ENCODE measurements around the gene ABCB9. TPM values are rescaled to one million over a fixed set of nuclear protein-coding genes. Genes with fewer than 3 reads are reported as not detected.

ABCB9 gene
- total RNA-seq, 1 experiment from 2014 or later: 20.9 TPM

GRCh38 chr12:122917507-122918121, 48.6 kb downstream of the ABCB9 start:
- Histone ChIP-seq H3K27me3 (ENCODE audit: low read length) (no peaks in the 10 kb centered on the region), H3K27ac (ENCODE audit: low read length) (peak overlapping the region; percentile 91), H3K9me3 (ENCODE audit: low read length) (no peaks in the 10 kb centered on the region), H3K4me3 (ENCODE audit: low read length) (no peak overlapping the region), H3K4me2 (ENCODE audit: low read length) (0 out of 2 replicates have a peak overlapping the region, but pooled peaks have one; percentile 1), H3F3A (ENCODE audit: low read length, unreplicated experiment) (peaks cover 8% of the 10 kb centered on the region), H3K9me2 (replicated peaks; ENCODE audit: low read length) (no peaks in the 10 kb centered on the region), H3K9ac (ENCODE audit: low read length) (peak overlapping the region; percentile 32), H3K4me1 (ENCODE audit: insufficient read depth, low read length) (peaks cover 38% of the 10 kb centered on the region), H2AFZ (ENCODE audit: low read length) (no peak overlapping the region), H3K36me3 (ENCODE audit: low read depth, low read length) (no peaks in the 10 kb centered on the region), H4K20me1 (ENCODE audit: low read length) (no peaks in the 10 kb centered on the region), H3K79me2 (ENCODE audit: low read length) (no peaks in the 10 kb centered on the region)
- BruUV-seq (replicated peaks): no TSS peak
- ATAC-seq (peak; percentile 11; the same call in 1 of the 2 replicates), DNase-seq (peak; percentile 93)
- POLR2A ChIA-PET (ENCODE audit: unreplicated experiment): no interaction called here
- CTCF ChIA-PET: interaction anchor here (0.6 kb wide), 2 partner anchors 24 to 28 kb away, joined by 3 read pairs; no protein-coding TSS in a partner anchor
- TF ChIP-seq EZH2phosphoT487 (IDR thresholded peaks at IDR 0.05; ENCODE audit: borderline replicate concordance, low read length) (no peak), EZH2 (IDR thresholded peaks at IDR 0.05; ENCODE audit: low read length, unreplicated experiment) (no peak), CTCF (conservative IDR thresholded peaks at IDR 0.05; ENCODE audit: low read depth, low read length) (no peak)
- intact Hi-C loops (cut with micrococcal nuclease): loop anchor here (2.0 kb wide), 2 partner anchors 23 to 29 kb away; no protein-coding TSS in a partner anchor

- Histone ChIP-seq H3K79me2 (ENCODE audit: low read length) (no peaks in the 10 kb centered on the region), H3F3A (ENCODE audit: low read length, unreplicated experiment) (no peaks in the 10 kb centered on the region), H3K4me3 (ENCODE audit: low read length) (no peak overlapping the region), H2AFZ (ENCODE audit: low read length) (no peak overlapping the region), H3K9me3 (ENCODE audit: low read length) (no peaks in the 10 kb centered on the region), H3K9me2 (replicated peaks; ENCODE audit: low read length) (no peaks in the 10 kb centered on the region), H4K20me1 (ENCODE audit: low read length) (no peaks in the 10 kb centered on the region), H3K4me1 (ENCODE audit: insufficient read depth, low read length) (no peaks in the 10 kb centered on the region), H3K27me3 (ENCODE audit: low read length) (no peaks in the 10 kb centered on the region), H3K9ac (ENCODE audit: low read length) (no peak overlapping the region), H3K4me2 (ENCODE audit: low read length) (no peak overlapping the region), H3K27ac (ENCODE audit: low read length) (no peak overlapping the region), H3K36me3 (ENCODE audit: low read depth, low read length) (no peaks in the 10 kb centered on the region)
- BruUV-seq (replicated peaks): no TSS peak
- no peak for TF ChIP-seq CTCF (conservative IDR thresholded peaks at IDR 0.05; ENCODE audit: low read depth, low read length)
- TF ChIP-seq EZH2phosphoT487 (IDR thresholded peaks at IDR 0.05; ENCODE audit: borderline replicate concordance, low read length): no peak
- TF ChIP-seq EZH2 (IDR thresholded peaks at IDR 0.05; ENCODE audit: low read length, unreplicated experiment): no peak
- ChIA-PET POLR2A (ENCODE audit: unreplicated experiment) (no interaction called here), CTCF (no interaction called here)
- intact Hi-C loops (cut with micrococcal nuclease): no loop called here
- ATAC-seq (no peak), DNase-seq (no peak)
These were observed 56.6 kb downstream of the ABCB9 start for GRCh38 chr12:122909442-122910288.
